GM12891 (cell line): Measurements from ENCODE around the gene CTRB1.

Experiments used
- POLR2A ChIP-seq: IDR thresholded peaks from 2 replicates; pipeline ENCODE4 v1.6.1; 2011; ENCODE audit warnings: low read depth, low read length, control low read depth
- POLR2AphosphoS5 ChIP-seq: IDR thresholded peaks from 2 replicates; pipeline ENCODE4 v1.6.1; 2011; ENCODE audit warnings: low read depth, low read length, control low read depth
- POU2F2 ChIP-seq: IDR thresholded peaks from 2 replicates; pipeline ENCODE4 v1.6.1; 2011; ENCODE audit warnings: low read depth, mild to moderate bottlenecking, control low read depth, low read length, moderate library complexity
- SPI1 ChIP-seq: IDR thresholded peaks from 2 replicates; pipeline ENCODE4 v1.6.1; 2011; ENCODE audit warnings: low read depth, low read length, control low read depth
- TAF1 ChIP-seq: IDR thresholded peaks from 2 replicates; pipeline ENCODE4 v1.6.1; 2011; ENCODE audit warnings: low read depth, low read length, control low read depth

DNA sequence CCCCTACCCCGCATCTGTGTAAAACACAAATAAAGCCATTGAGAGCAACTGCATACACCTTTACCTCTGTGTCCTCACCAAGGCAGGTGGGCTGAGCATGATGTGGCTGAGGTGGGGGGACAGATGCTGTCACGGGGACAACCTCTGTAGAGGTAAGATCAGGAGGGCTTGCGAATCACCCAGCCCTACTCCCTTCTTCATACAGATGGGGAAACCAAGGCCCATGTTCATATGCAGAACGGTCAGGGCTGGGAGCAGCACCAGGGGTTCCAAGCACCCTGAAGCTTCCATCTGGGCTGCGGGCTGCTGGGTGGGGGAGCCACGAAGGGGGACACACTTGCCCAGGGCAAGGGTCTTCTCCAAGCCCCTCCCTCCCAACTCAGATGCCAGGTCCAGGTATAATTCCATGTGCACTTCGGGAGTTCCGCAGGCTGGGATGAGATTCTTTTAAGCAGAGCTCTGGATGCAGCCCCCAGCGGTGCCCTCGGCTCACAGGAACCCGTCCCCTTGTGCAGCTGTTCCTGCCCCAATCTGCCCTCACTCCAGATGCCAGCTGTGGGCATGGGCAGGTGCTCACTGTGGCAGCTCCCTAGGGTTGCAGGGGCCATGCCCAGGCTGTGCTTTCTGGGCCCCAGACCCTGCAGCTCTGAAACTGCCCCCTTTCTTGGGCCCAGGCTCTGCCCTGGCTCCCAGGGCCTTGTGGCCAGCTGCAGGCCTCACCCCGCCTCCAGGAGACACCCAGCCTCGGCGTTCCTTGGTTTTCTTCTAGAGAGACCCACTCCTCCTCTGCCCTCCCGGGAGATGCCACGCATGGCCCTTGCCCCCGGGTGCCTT, 9.6 kb downstream of the CTRB1 start:
- TF ChIP-seq POLR2A = no peak
- TF ChIP-seq SPI1 = no peak
- TF ChIP-seq POLR2AphosphoS5 = no peak
- no peak for TF ChIP-seq TAF1
- TF ChIP-seq POU2F2 = no peak
